PFSK-1 (cell line): ENCODE measurements around the gene NME3.

Experiments
- FOXP2 ChIP-seq: optimal IDR thresholded peaks from 2 replicates; pipeline ENCODE3; 2011; ENCODE audit warnings: borderline replicate concordance, control low read depth, inconsistent platforms; ENCODE audit not compliant: insufficient read depth; ENCODE audit errors: extremely low read length, extremely low read depth
- POLR2AphosphoS5 ChIP-seq: IDR thresholded peaks from 2 replicates; pipeline ENCODE4 v1.6.1; 2012; ENCODE audit warnings: low read depth, mild to moderate bottlenecking, control low read depth, low read length, moderate library complexity
- REST ChIP-seq, 2 experiments: IDR thresholded peaks; 2 replicates each; pipeline versions ENCODE4 v1.6.1 to v1.8.0; 2011 to 2012; ENCODE audit warnings: low read depth in 2 of 2, low read length in 2 of 2, control low read depth in 1 of 2, inconsistent platforms in 1 of 2, mild to moderate bottlenecking in 1 of 2, moderate library complexity in 1 of 2; ENCODE audit not compliant: insufficient read depth in 1 of 2
- SIN3A ChIP-seq: IDR thresholded peaks from 2 replicates; pipeline ENCODE4 v1.6.1; 2012; ENCODE audit warnings: mild to moderate bottlenecking, low read length, moderate library complexity, borderline replicate concordance; ENCODE audit not compliant: insufficient read depth
- TAF1 ChIP-seq: IDR thresholded peaks from 2 replicates; pipeline ENCODE4 v1.6.1; 2012; ENCODE audit warnings: low read length, control low read depth, borderline replicate concordance; ENCODE audit not compliant: insufficient read depth

The NME3 gene

GRCh38 chr16:1757714-1758461 lies 13.5 kb downstream of the NME3 start:
- TF ChIP-seq POLR2AphosphoS5 = no peak; the same call in 1 of the 2 replicates
- no peak for TF ChIP-seq REST (IDR thresholded peaks at IDR 0.05; ENCODE audit: insufficient read depth in 1 of 2, low read depth in 2 of 2, low read length in 2 of 2)
- TF ChIP-seq SIN3A = no peak

GRCh38 chr16:1754204-1754603 lies 17.1 kb downstream of the NME3 start:
- TF ChIP-seq FOXP2 (no peak), SIN3A (no peak), TAF1 (no peak), REST (IDR thresholded peaks at IDR 0.05; ENCODE audit: insufficient read depth in 1 of 2, low read depth in 2 of 2, low read length in 2 of 2) (no peak), POLR2AphosphoS5 (no peak)

GRCh38 chr16:1752853-1753252 lies 18.5 kb downstream of the NME3 start:
- TF ChIP-seq POLR2AphosphoS5 = no peak
- TF ChIP-seq FOXP2 = no peak
- TF ChIP-seq SIN3A = no peak
- TF ChIP-seq TAF1 = no peak
- TF ChIP-seq REST (IDR thresholded peaks at IDR 0.05; ENCODE audit: insufficient read depth in 1 of 2, low read depth in 2 of 2, low read length in 2 of 2) = no peak

GRCh38 chr16:1751946-1752345 lies 19.4 kb downstream of the NME3 start:
- TF ChIP-seq TAF1 = no peak
- TF ChIP-seq SIN3A = no peak
- TF ChIP-seq POLR2AphosphoS5 = no peak

- TF ChIP-seq TAF1 = no peak
- TF ChIP-seq REST (IDR thresholded peaks at IDR 0.05; ENCODE audit: insufficient read depth in 1 of 2, low read depth in 2 of 2, low read length in 2 of 2) = no peak
- no peak for TF ChIP-seq SIN3A
- TF ChIP-seq POLR2AphosphoS5 = no peak; the same call in 1 of the 2 replicates
- no peak for TF ChIP-seq FOXP2
These were observed 21.9 kb downstream of the NME3 start for GRCh38 chr16:1749152-1750117.
